Esophagus muscularis mucosa (tissue), 4 donors: ENCODE data around the gene RRAD. TPM values are rescaled to one million over a fixed set of nuclear protein-coding genes. Genes with fewer than 3 reads are reported as not detected.
A peak's percentile ranks its signal among the peaks of the same experiment; 100 is the strongest.

Experiments
- DNase-seq: peaks from one replicate; pipeline ENCODE4 v3.0.0-alpha.2; 2017; ENCODE audit errors: extremely low spot score
- H3K27ac ChIP-seq, 4 donors: fragments of 200-600 bp; sonication (generic); replicated peaks in 1 of 4; 1 replicate in 3 of 4; 2 replicates in 1 of 4; pipeline ENCODE4 v1.5.1; 2016 to 2019; ENCODE audit warnings: mild to moderate bottlenecking in 1 of 4
- H3K27me3 ChIP-seq, 4 donors: fragments of 200-600 bp; sonication (generic); one replicate each; pipeline versions ENCODE4 v1.5.1 to v1.6.0; 2016 to 2019
- H3K36me3 ChIP-seq, 4 donors: fragments of 200-600 bp; sonication (generic); one replicate each; pipeline ENCODE4 v1.5.1; 2016 to 2019
- H3K4me1 ChIP-seq, 4 donors: fragments of 200-600 bp; sonication (generic); one replicate each; pipeline ENCODE4 v1.5.1; 2016 to 2019
- H3K4me3 ChIP-seq, 4 donors: fragments of 200-600 bp; sonication (generic); 1 replicate in 2 of 4; 2 replicates in 2 of 4; pipeline ENCODE4 v1.5.1; 2016 to 2019; ENCODE audit warnings: mild to moderate bottlenecking in 4 of 4, moderate library complexity in 1 of 4
- H3K9me3 ChIP-seq, 4 donors: fragments of 200-600 bp; sonication (generic); 1 replicate in 3 of 4; 2 replicates in 1 of 4; pipeline ENCODE4 v1.5.1; 2016 to 2019
- EP300 ChIP-seq: sonication (generic); formaldehyde crosslinking; IDR thresholded peaks from one replicate; pipeline ENCODE4 v1.6.1; 2017; ENCODE audit warnings: antibody characterized with exemption
- POLR2A ChIP-seq: fragments of 450-650 bp; IDR thresholded peaks from one replicate; pipeline ENCODE4 v1.6.1; 2017; ENCODE audit warnings: antibody characterized with exemption, moderate library complexity, mild to moderate bottlenecking, low read depth
- POLR2AphosphoS5 ChIP-seq, 2 donors: sonication (generic); formaldehyde crosslinking; IDR thresholded peaks; one replicate each; pipeline ENCODE4 v1.6.1; 2017; ENCODE audit warnings: antibody characterized with exemption in 2 of 2
- WGBS: methylation state at CpG from one replicate; pipeline ENCODE4 v1.1.5; 2018; 5-methylcytosine and 5-hydroxymethylcytosine counted together
- intact Hi-C: fragments of 100-400 bp; cut with DNase I; formaldehyde crosslinking; loops from one replicate; pipeline ENCODE4 v1.15.1; 2023
- total RNA-seq, 4 donors: library from RNA; depleted of rRNA; stranded (reverse); fragments of >200 nt; gene quantifications; one replicate each; pipeline versions ENCODE4 v1.1.0 to v1.2.1, GENCODE V29; 2016
- TF ChIP-seq, protein P1 (sequence below), 3 experiments: fragments of 200-600 bp in 2 of 3; fragments of 450-650 bp in 1 of 3; sonication (generic) in 2 of 3; IDR thresholded peaks; one replicate each; pipeline ENCODE4 v1.5.1; 2017 to 2019; ENCODE audit warnings: antibody characterized with exemption in 3 of 3, mild to moderate bottlenecking in 2 of 3, moderate library complexity in 1 of 3

RRAD gene
- total RNA-seq, 4 donors from 2014 or later, result 36.4 to 64.9 (median 55.4) TPM

- Histone ChIP-seq H3K27ac (peak overlapping the region; percentile 67 to 79 (median 72)), H3K4me1 (peaks cover 15 to 21% (median 18%) of the 10 kb centered on the region in 4 donors), H3K36me3 (peaks cover 12 to 32% (median 17%) of the 10 kb centered on the region in 4 donors), H3K27me3 (no peaks in the 10 kb centered on the region), H3K9me3 (no peaks in the 10 kb centered on the region), H3K4me3 (peak overlapping the region; percentile 80 to 97 (median 88))
- intact Hi-C loops, result no loop called here
- TF ChIP-seq POLR2A (no peak), EP300 (no peak), POLR2AphosphoS5 (IDR thresholded peaks at IDR 0.05) (no peak)
- TF ChIP-seq, protein P1, sequence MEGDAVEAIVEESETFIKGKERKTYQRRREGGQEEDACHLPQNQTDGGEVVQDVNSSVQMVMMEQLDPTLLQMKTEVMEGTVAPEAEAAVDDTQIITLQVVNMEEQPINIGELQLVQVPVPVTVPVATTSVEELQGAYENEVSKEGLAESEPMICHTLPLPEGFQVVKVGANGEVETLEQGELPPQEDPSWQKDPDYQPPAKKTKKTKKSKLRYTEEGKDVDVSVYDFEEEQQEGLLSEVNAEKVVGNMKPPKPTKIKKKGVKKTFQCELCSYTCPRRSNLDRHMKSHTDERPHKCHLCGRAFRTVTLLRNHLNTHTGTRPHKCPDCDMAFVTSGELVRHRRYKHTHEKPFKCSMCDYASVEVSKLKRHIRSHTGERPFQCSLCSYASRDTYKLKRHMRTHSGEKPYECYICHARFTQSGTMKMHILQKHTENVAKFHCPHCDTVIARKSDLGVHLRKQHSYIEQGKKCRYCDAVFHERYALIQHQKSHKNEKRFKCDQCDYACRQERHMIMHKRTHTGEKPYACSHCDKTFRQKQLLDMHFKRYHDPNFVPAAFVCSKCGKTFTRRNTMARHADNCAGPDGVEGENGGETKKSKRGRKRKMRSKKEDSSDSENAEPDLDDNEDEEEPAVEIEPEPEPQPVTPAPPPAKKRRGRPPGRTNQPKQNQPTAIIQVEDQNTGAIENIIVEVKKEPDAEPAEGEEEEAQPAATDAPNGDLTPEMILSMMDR (IDR thresholded peaks at IDR 0.05), result no peak
- WGBS, result 9% methylated on average over 21 of the region's 23 CpGs
- DNase-seq, result no peak
These were observed 44.3 kb downstream of the RRAD start for GRCh38 chr16:66881014-66881417.

DNA sequence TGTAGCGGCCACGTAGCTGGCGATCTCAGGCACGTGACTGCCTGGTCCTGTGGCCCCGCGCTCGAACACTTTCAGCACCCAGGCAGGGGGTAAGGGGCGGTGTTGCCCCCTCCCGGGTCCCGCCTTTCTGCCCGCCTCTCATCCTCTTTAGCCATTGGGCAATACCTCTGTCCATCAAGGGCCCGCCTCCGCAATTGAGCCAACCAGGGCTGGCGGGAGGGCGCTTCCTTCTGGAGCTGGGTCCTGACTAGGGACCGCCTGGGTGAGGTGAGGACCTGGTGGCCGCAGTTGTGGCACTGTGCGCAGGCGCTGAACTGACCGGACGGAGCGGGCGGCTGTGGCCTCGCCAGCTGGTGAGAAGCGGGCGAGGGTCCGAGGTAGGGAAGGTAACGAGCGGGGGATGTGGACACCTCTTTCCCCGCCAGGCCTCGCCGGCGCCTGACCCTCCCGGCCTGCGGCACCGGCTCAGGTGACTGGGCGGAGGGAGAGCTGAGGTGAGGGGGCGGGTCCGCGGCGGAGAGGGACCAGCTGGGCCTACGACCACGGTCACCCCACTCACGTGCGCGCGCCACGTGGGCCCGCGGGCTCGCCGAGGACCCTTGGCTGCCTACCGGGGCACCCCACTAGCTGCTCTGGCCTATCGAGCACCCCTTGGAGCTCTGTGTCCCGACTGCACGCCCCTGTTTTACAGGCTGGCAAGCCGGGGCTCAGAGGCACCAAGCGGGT, 44.9 kb downstream of the RRAD start, which contains the start of gene PDP2:
Gene PDP2 (plus strand): TSS at position 228 of the 726 bp plus-strand sequence. CDS start 3,770 bp downstream, outside the sequence.
- DNase-seq, result peak; percentile 99
- 0% methylated on average over 7 of the region's 58 CpGs for WGBS
- TF ChIP-seq POLR2A, result no peak
- no peak for TF ChIP-seq EP300
- TF ChIP-seq POLR2AphosphoS5 (IDR thresholded peaks at IDR 0.05), result peak; percentile 81 to 87
- TF ChIP-seq, protein P1 (IDR thresholded peaks at IDR 0.05), result no peak
- peak within 1 kb of the TSS; percentile 80 to 97 (median 88) for H3K4me3 ChIP-seq
- intact Hi-C loops, result no loop called here
- peaks cover 10 to 27% (median 13%) of the 10 kb centered on the region in 4 donors for H3K36me3 ChIP-seq
- peaks cover 15 to 21% (median 18%) of the 10 kb centered on the region in 4 donors for H3K4me1 ChIP-seq
- peak within 1 kb of the TSS; percentile 67 to 79 (median 72) for H3K27ac ChIP-seq
- H3K9me3 ChIP-seq, result no peaks in the 10 kb centered on the region
- H3K27me3 ChIP-seq, result no peaks in the 10 kb centered on the region

GRCh38 chr16:66878067-66878466, 47.3 kb downstream of the RRAD start:
- 62% methylated on average over 5 of the region's 5 CpGs for WGBS
- DNase-seq, result no peak
- TF ChIP-seq POLR2A (no peak), POLR2AphosphoS5 (IDR thresholded peaks at IDR 0.05) (no peak), EP300 (no peak)
- TF ChIP-seq, protein P1 (IDR thresholded peaks at IDR 0.05), result no peak
- no peaks in the 10 kb centered on the region for H3K27me3 ChIP-seq
- intact Hi-C loops, result no loop called here
- H3K9me3 ChIP-seq, result no peaks in the 10 kb centered on the region
- H3K36me3 ChIP-seq, result peaks cover 0 to 4% (median 0%) of the 10 kb centered on the region in 4 donors
- H3K27ac ChIP-seq, result no peak overlapping the region
- H3K4me1 ChIP-seq, result peaks cover 15 to 29% (median 24%) of the 10 kb centered on the region in 4 donors
- H3K4me3 ChIP-seq, result no peak overlapping the region

DNA sequence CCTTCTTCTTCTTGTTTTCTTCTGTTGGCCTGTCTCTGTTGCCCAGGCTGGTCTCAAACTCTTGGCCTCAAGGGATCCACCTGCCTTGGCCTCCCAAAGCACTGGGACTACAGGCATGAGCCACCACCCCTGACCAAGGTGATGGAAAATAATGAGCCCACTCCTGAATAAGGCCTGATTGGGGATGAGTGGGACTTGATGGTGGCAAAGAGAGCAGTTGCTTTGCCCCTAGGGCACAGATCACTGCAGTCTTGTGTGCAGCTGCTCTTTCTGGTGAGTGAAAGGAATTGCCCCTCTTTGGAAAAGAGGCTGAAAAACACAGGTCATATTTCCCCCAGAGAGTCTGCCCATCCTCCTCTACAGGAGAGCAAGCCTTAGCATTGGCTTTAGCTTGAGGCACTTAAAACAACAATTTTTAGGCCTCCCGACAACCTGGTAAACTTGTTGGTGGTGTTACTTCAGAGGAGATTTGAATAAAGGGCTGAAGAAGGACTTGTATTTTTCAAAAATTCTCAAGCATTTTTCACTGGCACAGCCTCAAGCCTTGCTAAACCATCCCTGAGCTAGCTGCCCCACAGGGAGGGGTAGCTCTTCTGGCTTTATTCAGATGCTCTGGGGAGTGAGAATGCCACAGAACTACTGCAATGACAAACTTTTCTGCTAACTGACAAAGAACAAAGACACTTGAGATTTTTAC, 51.1 kb downstream of the RRAD start:
- no peaks in the 10 kb centered on the region for H3K9me3 ChIP-seq
- intact Hi-C loops, result no loop called here
- DNase-seq, result no peak
- no peaks in the 10 kb centered on the region for H3K27me3 ChIP-seq
- H3K4me1 ChIP-seq, result peaks cover 6 to 19% (median 11%) of the 10 kb centered on the region in 4 donors
- WGBS, result 82% methylated on average over 1 of the region's 1 CpG
- H3K36me3 ChIP-seq, result no peaks in the 10 kb centered on the region
- TF ChIP-seq, protein P1 (IDR thresholded peaks at IDR 0.05), result no peak
- TF ChIP-seq POLR2AphosphoS5 (IDR thresholded peaks at IDR 0.05), result no peak
- TF ChIP-seq EP300, result no peak
- no peak for TF ChIP-seq POLR2A
- H3K4me3 ChIP-seq, result no peak overlapping the region
- H3K27ac ChIP-seq, result peak overlapping the region in 1 of 4 donors; percentile 34
